NCI-H510A treated with DMSO at 0.1 percent for 48 hours (cell line): ENCODE data around the gene C17orf67.

ENCODE experiments used
- DNase-seq: peaks from one replicate; lab custom pipeline; 2025; lab: John Stamatoyannopoulos, UW

The C17orf67 gene

GRCh38 chr17:56808503-56808902 lies 25.2 kb downstream of the C17orf67 start:
- peak; percentile 26 for DNase-seq

GRCh38 chr17:56807723-56808122 lies 26.0 kb downstream of the C17orf67 start:
- no peak for DNase-seq

GRCh38 chr17:56806949-56807348 lies 26.8 kb downstream of the C17orf67 start:
- DNase-seq, result no peak

DNA sequence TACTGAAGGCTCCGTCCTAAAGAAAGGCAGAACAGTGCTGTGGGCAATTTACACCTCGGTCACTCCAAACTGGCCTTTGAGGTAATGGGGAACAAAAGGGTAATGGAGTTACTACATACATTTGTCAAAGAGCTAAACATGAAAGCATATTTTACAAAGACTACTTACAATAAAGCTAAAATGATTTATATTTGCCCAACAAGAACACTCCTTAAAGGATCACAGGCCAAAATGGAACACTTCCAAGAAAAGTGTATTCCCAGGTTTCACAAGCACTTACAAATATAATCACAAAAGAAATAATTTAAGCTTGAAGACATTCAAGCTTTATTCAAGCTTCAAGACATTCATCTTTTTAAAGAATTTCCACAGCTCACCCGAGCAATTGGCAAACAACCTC lies 29.3 kb downstream of the C17orf67 start:
- DNase-seq, result no peak

DNA sequence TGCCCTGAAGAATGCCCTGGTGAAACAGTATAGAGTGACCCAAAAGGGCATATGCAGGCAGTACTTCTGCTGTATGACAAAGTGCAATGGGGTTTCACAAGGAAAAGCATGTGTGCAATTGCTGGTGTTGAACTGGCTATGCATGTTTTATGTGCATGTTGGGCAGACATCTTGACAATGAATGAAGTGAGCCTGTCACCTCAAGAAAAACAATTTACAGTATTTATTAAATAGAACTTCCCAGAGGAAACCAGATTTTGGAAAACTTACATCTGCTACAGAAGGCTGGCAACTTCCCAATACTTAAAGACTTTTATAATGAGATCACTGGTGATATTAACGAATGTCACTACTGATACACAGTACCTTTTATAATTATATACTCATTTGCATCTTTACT lies 30.6 kb downstream of the C17orf67 start:
- no peak for DNase-seq

DNA sequence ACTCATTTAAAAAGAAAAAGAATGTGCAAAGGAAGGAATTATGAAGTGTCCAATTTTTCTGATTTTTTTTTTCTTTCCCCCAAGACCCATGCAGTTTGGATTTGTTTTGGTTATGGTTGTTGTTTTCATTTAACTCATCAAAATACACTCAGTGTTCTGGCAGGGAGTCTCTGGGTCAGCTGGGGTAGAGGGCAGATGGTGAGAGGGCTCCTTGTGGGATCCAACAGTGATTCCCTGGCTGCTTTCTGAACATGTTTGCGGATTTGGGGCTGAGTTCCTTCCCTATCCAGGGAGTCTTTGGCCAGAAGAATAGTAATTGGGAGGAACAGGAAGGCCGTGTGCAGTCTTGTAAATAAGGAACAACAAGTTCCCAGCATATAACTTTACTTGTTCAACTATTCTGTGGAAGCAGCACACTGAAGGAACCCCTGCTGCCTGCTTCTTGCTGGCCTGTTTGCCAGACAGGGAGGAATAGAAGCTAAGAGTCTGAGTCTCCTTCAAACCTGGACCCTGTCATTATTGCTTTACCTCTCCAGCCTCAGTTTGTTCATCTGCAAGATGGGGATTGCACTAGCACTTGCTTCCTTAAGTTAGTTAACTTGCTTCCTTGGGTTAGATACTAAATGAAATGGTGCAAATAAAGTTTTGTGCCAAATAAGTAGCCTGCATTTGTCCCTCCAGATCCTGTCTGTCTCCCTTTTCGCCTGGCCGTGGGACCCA lies 32.1 kb downstream of the C17orf67 start:
- no peak for DNase-seq

- DNase-seq, result peak; percentile 30
Observed at GRCh38 chr17:56798916-56799315, 34.8 kb downstream of the C17orf67 start.

GRCh38 chr17:56796536-56796935 lies 37.2 kb downstream of the C17orf67 start:
- no peak for DNase-seq

DNA sequence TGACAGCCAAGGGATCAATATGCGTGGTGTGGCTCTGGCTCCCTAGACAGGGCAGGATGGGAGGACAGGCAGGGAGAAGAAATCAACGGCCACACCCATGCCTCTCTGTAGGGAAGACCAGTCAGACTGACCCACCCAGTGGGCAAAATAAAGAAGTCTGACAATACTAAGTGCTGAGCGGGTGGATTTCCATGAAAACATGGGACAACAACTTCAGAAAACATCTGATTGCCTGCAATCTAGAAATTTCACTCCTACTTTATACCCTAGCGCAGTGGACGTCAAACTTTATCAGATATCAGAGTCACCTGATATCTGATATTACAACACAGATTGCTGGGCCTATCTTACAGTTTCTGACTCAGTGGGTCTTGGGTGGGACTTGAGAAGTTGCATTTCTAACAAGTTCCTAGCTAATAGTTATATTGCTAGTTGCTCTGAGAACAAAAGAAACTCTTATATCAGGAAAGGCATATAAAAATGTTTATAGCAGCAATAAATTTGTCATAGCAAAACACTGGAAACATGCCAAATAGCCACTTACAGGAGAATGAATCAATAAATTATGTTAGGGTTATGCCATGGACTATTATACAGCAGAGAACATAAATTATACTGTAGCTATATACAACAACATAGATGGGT lies 38.4 kb downstream of the C17orf67 start:
- DNase-seq, result no peak

- DNase-seq, result no peak
Observed at GRCh38 chr17:56793957-56794356, 39.8 kb downstream of the C17orf67 start.

DNA sequence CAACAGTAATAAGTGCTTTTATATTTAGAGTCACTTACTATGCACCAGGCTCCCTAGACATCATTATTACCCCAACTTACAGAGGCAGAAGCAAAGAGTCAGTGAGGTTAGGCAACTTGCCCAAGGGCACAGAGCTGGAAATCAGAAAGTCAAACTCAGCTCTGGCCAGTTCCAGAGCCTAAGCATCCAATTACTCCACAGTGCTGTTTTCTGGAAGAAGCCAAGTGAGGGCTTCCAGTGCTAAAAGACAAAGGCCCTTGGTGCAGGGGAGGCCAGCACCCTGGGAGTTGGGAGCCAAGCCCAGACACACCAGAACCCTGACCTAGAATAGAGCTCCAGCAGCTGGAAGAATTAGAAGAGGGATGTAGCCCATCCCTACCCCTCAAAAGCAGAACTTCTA lies 40.2 kb downstream of the C17orf67 start:
- DNase-seq, result no peak

GRCh38 chr17:56792267-56792666 lies 41.5 kb downstream of the C17orf67 start:
- DNase-seq, result no peak

DNA sequence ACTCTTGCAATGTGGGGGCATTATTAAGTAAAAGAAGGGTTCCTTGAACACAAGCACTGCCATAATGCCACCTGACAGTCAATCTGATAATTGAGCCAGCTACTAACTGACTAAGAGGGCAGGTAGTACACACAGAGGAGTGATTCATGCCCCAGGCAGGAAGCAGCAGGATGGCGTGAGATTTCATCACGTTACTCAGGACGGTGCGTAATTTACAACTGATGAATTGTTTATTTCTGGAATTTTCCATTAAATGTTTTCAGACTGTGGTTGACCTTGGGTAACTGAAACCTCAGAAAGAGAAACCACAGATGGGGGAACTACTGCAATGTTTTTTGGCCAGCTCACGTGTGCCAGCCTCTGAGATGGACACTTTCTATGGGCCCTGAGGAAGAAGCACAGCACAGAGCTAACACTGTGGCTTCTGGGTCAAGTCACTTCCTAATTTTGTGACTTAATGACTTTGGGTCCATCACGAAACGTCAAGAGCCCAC lies 46.7 kb downstream of the C17orf67 start:
- no peak for DNase-seq

GRCh38 chr17:56785997-56786680 lies 47.6 kb downstream of the C17orf67 start:
- DNase-seq, result no peak

- DNase-seq, result no peak
Observed at GRCh38 chr17:56785405-56785804, 48.3 kb downstream of the C17orf67 start.

GRCh38 chr17:56782338-56782737 lies 51.4 kb downstream of the C17orf67 start:
- DNase-seq, result no peak

GRCh38 chr17:56781906-56782305 lies 51.8 kb downstream of the C17orf67 start:
- DNase-seq, result no peak

- peak; percentile 81 for DNase-seq
Observed at GRCh38 chr17:56779898-56780777, 53.6 kb downstream of the C17orf67 start.

GRCh38 chr17:56779322-56779721 lies 54.4 kb downstream of the C17orf67 start:
- DNase-seq, result no peak

GRCh38 chr17:56778898-56779297 lies 54.8 kb downstream of the C17orf67 start:
- no peak for DNase-seq

DNA sequence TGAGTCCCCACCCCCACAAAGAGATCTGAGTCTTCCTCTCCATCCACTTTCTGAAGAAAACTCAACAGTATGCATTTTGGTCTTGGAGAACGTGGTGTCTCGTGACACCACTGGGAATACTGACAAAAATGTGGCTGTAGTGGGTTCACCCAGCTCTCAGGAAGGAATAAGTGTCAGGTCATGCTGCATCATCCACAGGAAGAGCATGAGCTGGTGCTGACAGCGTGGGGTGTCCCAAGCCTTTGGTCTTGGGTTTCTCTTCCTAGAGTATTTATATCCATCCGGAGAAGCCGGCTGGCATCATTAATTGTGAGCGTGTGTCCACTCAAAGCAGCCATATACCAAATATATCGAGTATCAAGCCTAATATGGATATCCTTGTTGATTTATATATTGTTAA lies 55.9 kb downstream of the C17orf67 start:
- no peak for DNase-seq

DNA sequence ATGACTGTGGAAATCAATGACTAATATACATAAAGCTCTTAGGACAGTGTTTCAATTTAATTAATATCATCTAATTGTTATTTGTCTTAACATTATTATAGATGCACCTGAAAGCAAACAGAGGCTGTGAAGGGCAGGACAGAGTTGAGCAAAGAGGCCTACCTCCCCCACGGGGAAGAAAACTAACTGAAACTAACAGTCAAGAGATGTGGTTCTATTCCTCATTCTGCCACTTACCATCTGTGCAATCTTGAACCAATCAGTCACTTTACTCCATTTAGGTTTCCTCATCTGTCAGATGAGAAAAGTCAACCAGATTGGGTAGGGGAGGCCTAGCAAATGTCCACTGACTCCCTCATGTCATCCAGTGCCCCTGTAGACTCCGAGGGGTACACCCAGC lies 59.1 kb downstream of the C17orf67 start:
- no peak for DNase-seq
